ENCODE measurements around the gene IL11.

- no peak for TF ChIP-seq CTCF (IDR thresholded peaks at IDR 0.05 in 4 of 5, conservative IDR thresholded peaks at IDR 0.05 in 1 of 5)
- no peak for TF ChIP-seq POLR2A (IDR thresholded peaks at IDR 0.05)
Observed at GRCh38 chr19:55386493-55386971, 16.3 kb upstream of the IL11 start.
